Stimulated activated CD8-positive, alpha-beta memory T cell treated with anti-CD3 and anti-CD28 coated beads, Interleukin-7, amount 100 ng/mL, for 48 hours (primary cell): ENCODE data around the gene FAM120A.

Source experiments
- DNase-seq, 2 donors: peaks; one replicate each; pipeline ENCODE4 v3.0.0-alpha.2; 2020; ENCODE audit warnings: low read depth in 1 of 2; ENCODE audit errors: extremely low read depth in 1 of 2

The FAM120A gene

DNA sequence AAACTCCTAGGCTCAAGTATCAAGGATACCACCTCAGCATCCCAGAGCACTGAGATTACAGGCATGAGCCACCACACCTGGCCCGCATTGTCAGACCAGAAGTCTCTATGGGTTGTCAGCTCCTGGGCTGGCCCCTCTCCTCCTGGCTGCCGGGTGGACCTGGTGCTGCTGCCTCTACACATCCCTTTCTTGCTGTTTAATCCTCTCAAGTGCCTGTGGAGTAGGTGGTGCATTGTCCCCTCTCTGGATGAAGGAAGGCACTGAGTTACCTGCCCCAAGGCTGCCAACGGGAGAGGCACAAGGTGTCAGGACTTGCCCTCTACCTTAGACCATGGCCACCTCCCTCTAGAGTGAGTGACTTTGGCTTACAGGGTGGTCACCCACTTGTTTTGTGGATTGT lies 162.3 kb downstream of the FAM120A start:
- DNase-seq = no peak

DNA sequence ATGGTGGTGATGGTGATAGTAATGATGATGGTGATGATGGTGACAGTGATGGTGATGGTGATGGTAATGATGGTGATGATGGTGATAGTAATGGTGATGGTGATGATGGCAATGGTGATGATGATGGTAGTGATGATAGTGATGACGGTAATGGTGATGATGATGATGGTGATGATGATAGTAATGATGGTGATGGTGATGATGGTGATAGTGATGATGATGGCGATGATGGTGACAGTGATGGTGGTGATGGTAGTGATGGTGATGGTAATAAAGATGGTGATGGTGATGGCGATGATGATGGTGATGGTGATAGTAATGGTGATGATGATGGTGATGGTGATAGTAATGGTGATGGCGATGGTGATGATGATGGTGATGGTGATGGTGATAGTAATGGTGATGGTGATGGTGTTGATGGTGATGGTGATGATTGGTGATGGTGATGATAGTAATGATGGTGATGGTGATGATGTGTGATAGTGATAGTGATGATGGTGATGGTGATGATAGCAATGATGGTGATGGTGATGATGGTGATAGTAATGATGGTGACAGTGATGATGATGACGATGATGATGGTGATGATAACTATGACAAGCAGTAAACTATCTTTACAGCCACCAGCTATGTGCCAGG lies 163.5 kb downstream of the FAM120A start:
- no peak for DNase-seq
